GM19025 (cell line): Measurements from ENCODE around the gene ARHGEF17.

Source experiments
- ATAC-seq: cut with Tn5 transposase; IDR thresholded peaks from one replicate; pipeline ENCODE4 v1.9.1; 2021; ENCODE audit warnings: mild to moderate bottlenecking, low read depth, moderate library complexity; ENCODE audit not compliant: unreplicated experiment

The ARHGEF17 gene

GRCh38 chr11:73290536-73290935 lies 17.5 kb upstream of the ARHGEF17 start:
- no peak for ATAC-seq

GRCh38 chr11:73291196-73291595 lies 16.9 kb upstream of the ARHGEF17 start:
- no peak for ATAC-seq

- ATAC-seq: no peak
Observed at GRCh38 chr11:73291781-73292524, 16.1 kb upstream of the ARHGEF17 start.

GRCh38 chr11:73292525-73292894 lies 15.6 kb upstream of the ARHGEF17 start:
- no peak for ATAC-seq

- ATAC-seq: no peak
Observed at GRCh38 chr11:73293356-73293936, 14.6 kb upstream of the ARHGEF17 start.

GRCh38 chr11:73294604-73295003 lies 13.5 kb upstream of the ARHGEF17 start:
- no peak for ATAC-seq

- ATAC-seq: no peak
Observed at GRCh38 chr11:73295241-73295995, 12.7 kb upstream of the ARHGEF17 start.

GRCh38 chr11:73295996-73296318 lies 12.1 kb upstream of the ARHGEF17 start:
- ATAC-seq: no peak

GRCh38 chr11:73296501-73297230 lies 11.4 kb upstream of the ARHGEF17 start:
- ATAC-seq: no peak

GRCh38 chr11:73297231-73297590 lies 10.9 kb upstream of the ARHGEF17 start:
- no peak for ATAC-seq

- no peak for ATAC-seq
Observed at GRCh38 chr11:73297702-73298101, 10.4 kb upstream of the ARHGEF17 start.

GRCh38 chr11:73298233-73298632 lies 9.8 kb upstream of the ARHGEF17 start:
- ATAC-seq: no peak

GRCh38 chr11:73299751-73300150 lies 8.3 kb upstream of the ARHGEF17 start:
- no peak for ATAC-seq

GRCh38 chr11:73306069-73306841 lies 1.8 kb upstream of the ARHGEF17 start:
- ATAC-seq: no peak

- no peak for ATAC-seq
Observed at GRCh38 chr11:73306977-73307322, 1.1 kb upstream of the ARHGEF17 start.

- peak; percentile 53 for ATAC-seq
Observed at GRCh38 chr11:73307323-73308002, 613 bp upstream of the ARHGEF17 start.

- peak; percentile 8 for ATAC-seq
Observed at GRCh38 chr11:73308961-73309919, 1.2 kb downstream of the ARHGEF17 start.

- ATAC-seq: no peak
Observed at GRCh38 chr11:73310076-73310475, 2.0 kb downstream of the ARHGEF17 start.
